Measurements from ENCODE around the gene EPB41L1. TPM values are rescaled to one million over a fixed set of nuclear protein-coding genes. Genes with fewer than 3 reads are reported as not detected.
A peak's percentile ranks its signal among the peaks of the same experiment; 100 is the strongest.

EPB41L1 gene
- total RNA-seq, 1 experiment from 2014 or later = 129 TPM

- ChIA-PET POLR2A (interaction anchor here (0.5 to 0.6 kb wide), 2 partner anchors 186 to 227 kb away, joined by 3 read pairs; no protein-coding TSS in a partner anchor), CTCF (interaction anchor here (0.5 to 2.6 kb wide), 57 partner anchors 10 to 660 kb away, joined by 3 to 38 read pairs (median 5); partner anchors contain the start of genes AAR2 and SCAND1)
- no peak overlapping the region for H3K4me3 ChIP-seq (ENCODE audit: low read depth, low read length)
- H3K9me3 ChIP-seq = no peaks in the 10 kb centered on the region
- no peaks in the 10 kb centered on the region for H3K27me3 Mint-ChIP-seq (ENCODE audit: insufficient read depth, unreplicated experiment)
- H3K9me3 Mint-ChIP-seq (ENCODE audit: unreplicated experiment) = no peaks in the 10 kb centered on the region
- H3K4me1 Mint-ChIP-seq (ENCODE audit: low read depth, unreplicated experiment) = no peaks in the 10 kb centered on the region
- DNase-seq = peak; percentile 76 to 91
- H3K36me3 ChIP-seq (ENCODE audit: control insufficient read depth, insufficient read depth, low read length) = no peaks in the 10 kb centered on the region
- TF ChIP-seq CTCF (IDR thresholded peaks at IDR 0.05; ENCODE audit: insufficient read depth in 1 of 2, low read depth in 1 of 2, low read length in 1 of 2, severe bottlenecking in 1 of 2, unreplicated experiment in 1 of 2) = peak; percentile 100
- intact Hi-C loops (cut with micrococcal nuclease; ENCODE audit: unreplicated experiment) = loop anchor here (1.0 kb wide), 1 partner anchor 236 kb away; no protein-coding TSS in a partner anchor
- H3K4me1 ChIP-seq = no peaks in the 10 kb centered on the region
- no peak overlapping the region for H3K27ac Mint-ChIP-seq (ENCODE audit: unreplicated experiment)
- H3K27me3 ChIP-seq (replicated peaks; ENCODE audit: control insufficient read depth, insufficient read depth, low read length) = no peaks in the 10 kb centered on the region
- peaks cover 42% of the 10 kb centered on the region for H3K36me3 Mint-ChIP-seq (ENCODE audit: insufficient read depth, unreplicated experiment)
- H3K4me3 Mint-ChIP-seq (ENCODE audit: unreplicated experiment) = no peak overlapping the region
- BruUV-seq (replicated peaks) = no TSS peak
These were observed 48.4 kb downstream of the EPB41L1 start for GRCh38 chr20:36202891-36203338.

DNA sequence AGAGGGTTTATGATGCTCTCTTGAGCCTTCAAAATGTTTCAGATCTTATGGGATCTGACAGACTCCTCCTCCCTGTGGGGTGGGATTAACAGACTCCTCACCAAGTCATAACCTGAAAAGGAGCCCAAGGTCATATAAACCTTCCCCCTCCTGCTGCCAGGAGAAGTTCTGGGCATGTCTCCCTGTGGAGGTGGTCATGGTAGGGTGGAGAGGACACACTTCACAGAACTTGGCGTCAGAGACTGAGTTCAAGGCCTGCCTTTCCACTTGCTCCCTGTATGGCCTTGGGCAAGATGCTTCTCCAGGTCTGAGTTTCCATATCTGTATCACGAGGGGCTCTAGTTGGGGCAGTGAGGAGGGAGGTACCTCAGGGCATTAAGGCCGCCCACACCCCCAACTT lies 49.3 kb downstream of the EPB41L1 start:
- H3K9me3 Mint-ChIP-seq (ENCODE audit: unreplicated experiment) = no peaks in the 10 kb centered on the region
- no peaks in the 10 kb centered on the region for H3K4me1 Mint-ChIP-seq (ENCODE audit: low read depth, unreplicated experiment)
- intact Hi-C loops (cut with micrococcal nuclease; ENCODE audit: unreplicated experiment) = loop anchor here (1.0 kb wide), 1 partner anchor 235 kb away; no protein-coding TSS in a partner anchor
- ChIA-PET CTCF (interaction anchor here (0.7 to 2.6 kb wide), 5 partner anchors 15 to 250 kb away, joined by 3 to 38 read pairs (median 10); partner anchors contain the start of gene SCAND1), POLR2A (no interaction called here)
- no peak overlapping the region for H3K27ac Mint-ChIP-seq (ENCODE audit: unreplicated experiment)
- H3K4me3 ChIP-seq (ENCODE audit: low read depth, low read length) = no peak overlapping the region
- no peak overlapping the region for H3K4me3 Mint-ChIP-seq (ENCODE audit: unreplicated experiment)
- TF ChIP-seq CTCF (IDR thresholded peaks at IDR 0.05; ENCODE audit: insufficient read depth in 1 of 2, low read depth in 1 of 2, low read length in 1 of 2, severe bottlenecking in 1 of 2, unreplicated experiment in 1 of 2) = no peak
- no TSS peak for BruUV-seq (replicated peaks)
- peaks cover 42% of the 10 kb centered on the region for H3K36me3 Mint-ChIP-seq (ENCODE audit: insufficient read depth, unreplicated experiment)
- H3K9me3 ChIP-seq = no peaks in the 10 kb centered on the region
- H3K27me3 ChIP-seq (replicated peaks; ENCODE audit: control insufficient read depth, insufficient read depth, low read length) = no peaks in the 10 kb centered on the region
- no peaks in the 10 kb centered on the region for H3K27me3 Mint-ChIP-seq (ENCODE audit: insufficient read depth, unreplicated experiment)
- no peaks in the 10 kb centered on the region for H3K36me3 ChIP-seq (ENCODE audit: control insufficient read depth, insufficient read depth, low read length)
- DNase-seq = no peak
- no peaks in the 10 kb centered on the region for H3K4me1 ChIP-seq

- no peaks in the 10 kb centered on the region for H3K27me3 Mint-ChIP-seq (ENCODE audit: insufficient read depth, unreplicated experiment)
- H3K4me1 Mint-ChIP-seq (ENCODE audit: low read depth, unreplicated experiment) = no peaks in the 10 kb centered on the region
- intact Hi-C loops (cut with micrococcal nuclease; ENCODE audit: unreplicated experiment) = no loop called here
- H3K36me3 ChIP-seq (ENCODE audit: control insufficient read depth, insufficient read depth, low read length) = 0 out of 2 replicates have a peak, but pooled peaks cover 2% of the 10 kb centered on the region
- CTCF ChIA-PET = no interaction called here
- H3K9me3 Mint-ChIP-seq (ENCODE audit: unreplicated experiment) = no peaks in the 10 kb centered on the region
- H3K4me3 ChIP-seq (ENCODE audit: low read depth, low read length) = no peak overlapping the region
- H3K9me3 ChIP-seq = no peaks in the 10 kb centered on the region
- no TSS peak for BruUV-seq (replicated peaks)
- H3K4me3 Mint-ChIP-seq (ENCODE audit: unreplicated experiment) = no peak overlapping the region
- no peak for DNase-seq
- peaks cover 36% of the 10 kb centered on the region for H3K36me3 Mint-ChIP-seq (ENCODE audit: insufficient read depth, unreplicated experiment)
- TF ChIP-seq CTCF (IDR thresholded peaks at IDR 0.05; ENCODE audit: insufficient read depth in 1 of 2, low read depth in 1 of 2, low read length in 1 of 2, severe bottlenecking in 1 of 2, unreplicated experiment in 1 of 2) = no peak
- POLR2A ChIA-PET = no interaction called here
- no peaks in the 10 kb centered on the region for H3K4me1 ChIP-seq
- no peaks in the 10 kb centered on the region for H3K27me3 ChIP-seq (replicated peaks; ENCODE audit: control insufficient read depth, insufficient read depth, low read length)
- no peak overlapping the region for H3K27ac Mint-ChIP-seq (ENCODE audit: unreplicated experiment)
These were observed 50.5 kb downstream of the EPB41L1 start for GRCh38 chr20:36205026-36205425.
